ENCODE measurements around the gene PHF2. TPM values are rescaled to one million over a fixed set of nuclear protein-coding genes. Genes with fewer than 3 reads are reported as not detected.

PHF2 gene
- total and polyA plus RNA-seq, 4 experiments from 2014 or later: 0.48 to 41.2 (median 21.0) TPM

DNA sequence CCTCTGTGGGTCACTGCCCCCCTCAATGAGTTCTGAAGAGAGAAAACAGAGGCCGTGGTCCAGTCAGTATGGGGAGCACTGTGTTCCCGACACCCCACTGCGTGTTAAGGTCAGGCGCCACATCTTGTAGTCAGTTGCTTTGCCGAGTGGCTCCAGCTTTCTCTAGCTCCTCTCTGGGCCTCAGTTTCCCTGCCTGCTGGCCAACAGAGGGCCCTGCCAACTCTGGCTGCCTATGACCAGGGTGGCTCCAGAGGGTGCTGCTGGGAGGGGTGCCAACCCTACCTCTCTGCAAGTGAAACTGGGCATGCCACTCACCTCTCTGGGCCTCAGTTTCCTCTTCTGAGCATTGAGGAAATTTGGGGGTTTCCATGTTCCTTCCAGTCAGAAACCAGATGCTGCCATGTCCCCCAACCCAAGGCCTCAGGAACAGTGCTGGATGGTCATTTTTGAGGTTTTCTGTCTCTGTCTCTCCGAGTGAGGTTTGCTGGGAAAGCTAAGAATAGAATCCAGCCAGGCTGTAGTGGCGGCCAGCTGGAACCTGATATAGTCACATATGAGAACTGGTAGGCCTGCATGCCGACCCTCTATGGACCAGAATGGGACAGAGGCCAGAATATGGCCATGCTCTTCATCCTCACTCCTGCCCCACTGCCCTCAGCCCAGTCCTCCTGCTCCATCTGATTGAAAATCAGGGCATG is 132.1 kb downstream of the PHF2 start:
- Mint-ChIP-seq H3K36me3 (peaks cover 0 to 2% of the 10 kb centered on the region in 2 donors), H3K4me3 (no peak overlapping the region), H3K4me1 (no peaks in the 10 kb centered on the region), H3K27ac (no peak overlapping the region), H3K9me3 (peaks cover 1 to 35% (median 9%) of the 10 kb centered on the region in 8 donors), H3K27me3 (peaks cover 4 to 9% of the 10 kb centered on the region in 2 donors)
- ChIA-PET CTCF (ENCODE audit: partially characterized antibody) (no interaction called here), POLR2A (ENCODE audit: partially characterized antibody) (no interaction called here)
- no peak for DNase-seq
- H3K36me3 ChIP-seq (ENCODE audit: insufficient read depth, low read length): no peaks in the 10 kb centered on the region
- H3K27me3 ChIP-seq (ENCODE audit: insufficient read depth, low read length): no peaks in the 10 kb centered on the region
- H3K27ac ChIP-seq (ENCODE audit: low read depth, low read length): no peak overlapping the region
- no peaks in the 10 kb centered on the region for H3K4me1 ChIP-seq (ENCODE audit: insufficient read depth, low read length)
- intact Hi-C loops (cut with micrococcal nuclease): no loop called here
- no peaks in the 10 kb centered on the region for H3K9me3 ChIP-seq (ENCODE audit: control insufficient read depth in 1 of 2, low read length in 2 of 2)
- H3K4me3 ChIP-seq (ENCODE audit: low read length in 2 of 2): no peak overlapping the region

- no peak for DNase-seq
- CTCF ChIA-PET (ENCODE audit: partially characterized antibody): no interaction called here
- intact Hi-C loops (cut with micrococcal nuclease): no loop called here
- no peaks in the 10 kb centered on the region for H3K4me1 Mint-ChIP-seq
- H3K4me3 Mint-ChIP-seq: no peak overlapping the region
- Histone ChIP-seq H3K27ac (ENCODE audit: low read depth, low read length) (no peak overlapping the region), H3K9me3 (ENCODE audit: control insufficient read depth in 1 of 2, low read length in 2 of 2) (no peaks in the 10 kb centered on the region), H3K4me3 (ENCODE audit: low read length in 2 of 2) (no peak overlapping the region), H3K36me3 (ENCODE audit: insufficient read depth, low read length) (no peaks in the 10 kb centered on the region), H3K4me1 (ENCODE audit: insufficient read depth, low read length) (no peaks in the 10 kb centered on the region), H3K27me3 (ENCODE audit: insufficient read depth, low read length) (no peaks in the 10 kb centered on the region)
- POLR2A ChIA-PET (ENCODE audit: partially characterized antibody): no interaction called here
- H3K27me3 Mint-ChIP-seq: peaks cover 6 to 10% of the 10 kb centered on the region in 2 donors
- peaks cover 1 to 32% (median 9%) of the 10 kb centered on the region in 8 donors for H3K9me3 Mint-ChIP-seq
- peaks cover 0 to under 1% of the 10 kb centered on the region in 2 donors for H3K36me3 Mint-ChIP-seq
- H3K27ac Mint-ChIP-seq: no peak overlapping the region
Observed at GRCh38 chr9:93708987-93709302, 132.6 kb downstream of the PHF2 start.

- Mint-ChIP-seq H3K27ac (no peak overlapping the region), H3K27me3 (peaks cover 6 to 10% of the 10 kb centered on the region in 2 donors), H3K9me3 (peaks cover 0 to 23% (median 5%) of the 10 kb centered on the region in 8 donors), H3K4me3 (no peak overlapping the region), H3K36me3 (no peaks in the 10 kb centered on the region), H3K4me1 (no peaks in the 10 kb centered on the region)
- no peaks in the 10 kb centered on the region for H3K9me3 ChIP-seq (ENCODE audit: control insufficient read depth in 1 of 2, low read length in 2 of 2)
- no peak overlapping the region for H3K4me3 ChIP-seq (ENCODE audit: low read length in 2 of 2)
- H3K27me3 ChIP-seq (ENCODE audit: insufficient read depth, low read length): no peaks in the 10 kb centered on the region
- intact Hi-C loops (cut with micrococcal nuclease): no loop called here
- no peak for DNase-seq
- no peaks in the 10 kb centered on the region for H3K36me3 ChIP-seq (ENCODE audit: insufficient read depth, low read length)
- no peaks in the 10 kb centered on the region for H3K4me1 ChIP-seq (ENCODE audit: insufficient read depth, low read length)
- POLR2A ChIA-PET (ENCODE audit: partially characterized antibody): no interaction called here
- CTCF ChIA-PET (ENCODE audit: partially characterized antibody): no interaction called here
- no peak overlapping the region for H3K27ac ChIP-seq (ENCODE audit: low read depth, low read length)
Observed at GRCh38 chr9:93709600-93710369, 133.4 kb downstream of the PHF2 start.

DNA sequence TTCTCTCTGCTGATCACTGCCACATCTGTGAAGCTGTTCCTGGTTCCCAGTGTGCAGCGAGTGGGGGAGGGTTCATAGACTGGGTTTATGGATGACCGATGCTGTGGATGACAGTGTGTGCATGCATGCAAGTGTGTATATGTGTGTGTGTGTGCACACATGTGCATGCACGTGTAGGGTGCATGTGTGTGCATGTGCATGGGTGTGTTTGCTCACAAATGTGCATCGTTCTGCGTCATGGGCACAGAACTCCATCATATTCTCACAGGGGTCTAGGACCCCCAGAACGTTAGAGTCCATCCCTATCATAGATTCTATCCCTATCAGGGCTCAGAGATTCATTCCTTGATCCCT is 134.0 kb downstream of the PHF2 start:
- Histone ChIP-seq H3K27me3 (ENCODE audit: insufficient read depth, low read length) (no peaks in the 10 kb centered on the region), H3K36me3 (ENCODE audit: insufficient read depth, low read length) (no peaks in the 10 kb centered on the region), H3K9me3 (ENCODE audit: control insufficient read depth in 1 of 2, low read length in 2 of 2) (no peaks in the 10 kb centered on the region), H3K27ac (ENCODE audit: low read depth, low read length) (no peak overlapping the region), H3K4me3 (ENCODE audit: low read length in 2 of 2) (no peak overlapping the region), H3K4me1 (ENCODE audit: insufficient read depth, low read length) (no peaks in the 10 kb centered on the region)
- Mint-ChIP-seq H3K36me3 (no peaks in the 10 kb centered on the region), H3K9me3 (peaks cover 0 to 18% (median 4%) of the 10 kb centered on the region in 8 donors), H3K27ac (no peak overlapping the region), H3K27me3 (peaks cover 6 to 10% of the 10 kb centered on the region in 2 donors), H3K4me3 (no peak overlapping the region), H3K4me1 (no peaks in the 10 kb centered on the region)
- CTCF ChIA-PET (ENCODE audit: partially characterized antibody): no interaction called here
- intact Hi-C loops (cut with micrococcal nuclease): no loop called here
- POLR2A ChIA-PET (ENCODE audit: partially characterized antibody): no interaction called here
- no peak for DNase-seq

- H3K36me3 Mint-ChIP-seq: no peaks in the 10 kb centered on the region
- H3K9me3 ChIP-seq (ENCODE audit: control insufficient read depth in 1 of 2, low read length in 2 of 2): no peaks in the 10 kb centered on the region
- H3K4me1 Mint-ChIP-seq: no peaks in the 10 kb centered on the region
- H3K27me3 ChIP-seq (ENCODE audit: insufficient read depth, low read length): no peaks in the 10 kb centered on the region
- H3K4me1 ChIP-seq (ENCODE audit: insufficient read depth, low read length): no peaks in the 10 kb centered on the region
- intact Hi-C loops (cut with micrococcal nuclease): no loop called here
- no peak overlapping the region for H3K4me3 Mint-ChIP-seq
- peaks cover 0 to 14% (median 5%) of the 10 kb centered on the region in 8 donors for H3K9me3 Mint-ChIP-seq
- CTCF ChIA-PET (ENCODE audit: partially characterized antibody): no interaction called here
- H3K4me3 ChIP-seq (ENCODE audit: low read length in 2 of 2): no peak overlapping the region
- H3K27ac Mint-ChIP-seq: no peak overlapping the region
- DNase-seq: no peak
- POLR2A ChIA-PET (ENCODE audit: partially characterized antibody): no interaction called here
- H3K27me3 Mint-ChIP-seq: peaks cover 6 to 10% of the 10 kb centered on the region in 2 donors
- H3K27ac ChIP-seq (ENCODE audit: low read depth, low read length): no peak overlapping the region
- no peaks in the 10 kb centered on the region for H3K36me3 ChIP-seq (ENCODE audit: insufficient read depth, low read length)
Observed at GRCh38 chr9:93711002-93711401, 134.6 kb downstream of the PHF2 start.

GRCh38 chr9:93712896-93713295 is 136.5 kb downstream of the PHF2 start:
- Mint-ChIP-seq H3K27me3 (peaks cover 10 to 11% of the 10 kb centered on the region in 2 donors), H3K4me3 (no peak overlapping the region), H3K4me1 (peaks cover 0 to 9% (median under 1%) of the 10 kb centered on the region in 4 donors), H3K36me3 (no peaks in the 10 kb centered on the region), H3K9me3 (peaks cover 0 to 18% (median 8%) of the 10 kb centered on the region in 8 donors), H3K27ac (no peak overlapping the region)
- Histone ChIP-seq H3K36me3 (ENCODE audit: insufficient read depth, low read length) (no peaks in the 10 kb centered on the region), H3K27ac (ENCODE audit: low read depth, low read length) (no peak overlapping the region), H3K27me3 (ENCODE audit: insufficient read depth, low read length) (no peaks in the 10 kb centered on the region), H3K4me3 (ENCODE audit: low read length in 2 of 2) (no peak overlapping the region), H3K4me1 (ENCODE audit: insufficient read depth, low read length) (no peaks in the 10 kb centered on the region), H3K9me3 (ENCODE audit: control insufficient read depth in 1 of 2, low read length in 2 of 2) (no peaks in the 10 kb centered on the region)
- intact Hi-C loops (cut with micrococcal nuclease): no loop called here
- ChIA-PET CTCF (ENCODE audit: partially characterized antibody) (no interaction called here), POLR2A (ENCODE audit: partially characterized antibody) (no interaction called here)
- DNase-seq: no peak

GRCh38 chr9:93713716-93714115 is 137.3 kb downstream of the PHF2 start:
- Histone ChIP-seq H3K36me3 (ENCODE audit: insufficient read depth, low read length) (no peaks in the 10 kb centered on the region), H3K27me3 (ENCODE audit: insufficient read depth, low read length) (no peaks in the 10 kb centered on the region), H3K4me1 (ENCODE audit: insufficient read depth, low read length) (no peaks in the 10 kb centered on the region), H3K27ac (ENCODE audit: low read depth, low read length) (no peak overlapping the region), H3K4me3 (ENCODE audit: low read length in 2 of 2) (no peak overlapping the region), H3K9me3 (ENCODE audit: control insufficient read depth in 1 of 2, low read length in 2 of 2) (no peaks in the 10 kb centered on the region)
- Mint-ChIP-seq H3K4me3 (no peak overlapping the region), H3K9me3 (peaks cover 0 to 20% (median 8%) of the 10 kb centered on the region in 8 donors), H3K4me1 (peaks cover 0 to 9% (median under 1%) of the 10 kb centered on the region in 4 donors), H3K27ac (no peak overlapping the region), H3K27me3 (peaks cover 10 to 11% of the 10 kb centered on the region in 2 donors), H3K36me3 (no peaks in the 10 kb centered on the region)
- ChIA-PET CTCF (ENCODE audit: partially characterized antibody) (no interaction called here), POLR2A (ENCODE audit: partially characterized antibody) (no interaction called here)
- intact Hi-C loops (cut with micrococcal nuclease): no loop called here
- no peak for DNase-seq

Measured in CD4-positive, alpha-beta memory T cell (primary cell).